GM19025 (cell line): ENCODE measurements around the gene ST6GALNAC4.
"Not testable (repeated sequence)": the region's sequence is repeated elsewhere in the genome, so short reads cannot be mapped to it uniquely, and the experiment has no call there.

Experiments
- ATAC-seq: cut with Tn5 transposase; IDR thresholded peaks from one replicate; pipeline ENCODE4 v1.9.1; 2021; ENCODE audit warnings: mild to moderate bottlenecking, low read depth, moderate library complexity; ENCODE audit not compliant: unreplicated experiment

Gene ST6GALNAC4

GRCh38 chr9:127895811-127896210 is 21.0 kb downstream of the ST6GALNAC4 start:
- ATAC-seq = no peak

- ATAC-seq = no peak
These were observed 23.4 kb downstream of the ST6GALNAC4 start for GRCh38 chr9:127893392-127893791.

GRCh38 chr9:127892831-127893230 is 24.0 kb downstream of the ST6GALNAC4 start:
- no peak for ATAC-seq

- no peak for ATAC-seq
These were observed 26.8 kb downstream of the ST6GALNAC4 start for GRCh38 chr9:127890053-127890452.

- no peak for ATAC-seq
These were observed 29.0 kb downstream of the ST6GALNAC4 start for GRCh38 chr9:127887792-127888191.

- ATAC-seq = no peak
These were observed 30.4 kb downstream of the ST6GALNAC4 start for GRCh38 chr9:127886401-127886972.

GRCh38 chr9:127885508-127886281 is 31.1 kb downstream of the ST6GALNAC4 start:
- ATAC-seq = no peak

GRCh38 chr9:127884976-127885490 is 31.8 kb downstream of the ST6GALNAC4 start:
- ATAC-seq = no peak

GRCh38 chr9:127884427-127884911 is 32.4 kb downstream of the ST6GALNAC4 start:
- ATAC-seq = no peak

GRCh38 chr9:127883959-127884358 is 32.9 kb downstream of the ST6GALNAC4 start:
- no peak for ATAC-seq

GRCh38 chr9:127881715-127882114 is 35.1 kb downstream of the ST6GALNAC4 start:
- ATAC-seq = not testable (repeated sequence)

GRCh38 chr9:127880143-127880542 is 36.7 kb downstream of the ST6GALNAC4 start:
- no peak for ATAC-seq

- ATAC-seq = no peak
These were observed 38.0 kb downstream of the ST6GALNAC4 start for GRCh38 chr9:127878652-127879390.

- no peak for ATAC-seq
These were observed 38.7 kb downstream of the ST6GALNAC4 start for GRCh38 chr9:127878001-127878651.

GRCh38 chr9:127877566-127877998 is 39.3 kb downstream of the ST6GALNAC4 start, which contains the start of gene AK1:
Gene AK1 (minus strand): TSS chr9:127877675. CDS start chr9:127874617, 3,058 bp downstream.
- ATAC-seq = no peak

GRCh38 chr9:127876764-127877562 is 39.9 kb downstream of the ST6GALNAC4 start:
- no peak for ATAC-seq

GRCh38 chr9:127876026-127876763 is 40.6 kb downstream of the ST6GALNAC4 start:
- no peak for ATAC-seq

- no peak for ATAC-seq
These were observed 41.4 kb downstream of the ST6GALNAC4 start for GRCh38 chr9:127875306-127875966.
